Liver (tissue), 9 donors: ENCODE data around the gene SF3B5. TPM values are rescaled to one million over a fixed set of nuclear protein-coding genes. Genes with fewer than 3 reads are reported as not detected.
A peak's percentile ranks its signal among the peaks of the same experiment; 100 is the strongest.

Source experiments
- DNase-seq: peaks from one replicate; pipeline ENCODE4 v3.0.0-alpha.2; 2017; ENCODE audit warnings: low spot score
- H3K27ac ChIP-seq, 2 donors: one replicate each; pipeline ENCODE4 v1.7.0; 2013; ENCODE audit warnings: inconsistent platforms in 2 of 2, low read length in 2 of 2, control low read depth in 1 of 2, low read depth in 1 of 2, mild to moderate bottlenecking in 1 of 2
- H3K27me3 ChIP-seq, 4 donors: one replicate each; pipeline versions ENCODE4 v1.6.1 to v1.7.0; 2013; ENCODE audit warnings: low read length in 3 of 4, inconsistent platforms in 1 of 4, mild to moderate bottlenecking in 1 of 4, moderate library complexity in 1 of 4; ENCODE audit not compliant: control insufficient read depth in 4 of 4, insufficient read depth in 4 of 4
- H3K36me3 ChIP-seq, 4 donors: one replicate each; pipeline versions ENCODE4 v1.6.1 to v1.7.0; 2013; ENCODE audit warnings: low read length in 3 of 4, mild to moderate bottlenecking in 3 of 4, low read depth in 1 of 4, moderate library complexity in 1 of 4; ENCODE audit not compliant: control insufficient read depth in 4 of 4, insufficient read depth in 3 of 4
- H3K4me1 ChIP-seq, 4 donors: one replicate each; pipeline versions ENCODE4 v1.6.1 to v1.7.0; 2013; ENCODE audit warnings: low read length in 3 of 4, mild to moderate bottlenecking in 3 of 4, moderate library complexity in 1 of 4; ENCODE audit not compliant: control insufficient read depth in 4 of 4, insufficient read depth in 4 of 4
- H3K4me3 ChIP-seq, 3 donors: one replicate each; pipeline versions ENCODE4 v1.6.1 to v1.7.0; 2013; ENCODE audit warnings: low read length in 3 of 3, control low read depth in 1 of 3, low read depth in 1 of 3, mild to moderate bottlenecking in 1 of 3
- H3K9ac ChIP-seq, 2 donors: one replicate each; pipeline ENCODE4 v1.7.0; 2013; ENCODE audit warnings: low read length in 2 of 2, mild to moderate bottlenecking in 2 of 2, moderate library complexity in 2 of 2, control low read depth in 1 of 2, low read depth in 1 of 2
- H3K9me3 ChIP-seq, 4 donors: one replicate each; pipeline versions ENCODE4 v1.6.1 to v1.7.0; 2013; ENCODE audit warnings: low read length in 3 of 4; ENCODE audit not compliant: control insufficient read depth in 4 of 4
- EGR1 ChIP-seq, 2 donors: IDR thresholded peaks; 2 replicates each; pipeline ENCODE4 v1.6.1; 2016 to 2018; ENCODE audit warnings: antibody characterized with exemption in 2 of 2, low read depth in 2 of 2
- FOXA2 ChIP-seq: IDR thresholded peaks from 2 replicates; pipeline ENCODE4 v1.6.1; 2016; ENCODE audit warnings: antibody characterized with exemption
- HNF4A ChIP-seq, 2 donors: conservative IDR thresholded peaks; 2 replicates each; pipeline ENCODE4 v1.6.1; 2016; ENCODE audit warnings: antibody characterized with exemption in 2 of 2, mild to moderate bottlenecking in 2 of 2
- RAD21 ChIP-seq, 2 donors: IDR thresholded peaks; 2 replicates each; pipeline ENCODE4 v1.6.1; 2016; ENCODE audit warnings: antibody characterized with exemption in 2 of 2, mild to moderate bottlenecking in 2 of 2
- RXRA ChIP-seq, 2 donors: IDR thresholded peaks; 2 replicates each; pipeline ENCODE4 v1.6.1; 2017 to 2018; ENCODE audit warnings: antibody characterized with exemption in 2 of 2, mild to moderate bottlenecking in 1 of 2
- SP1 ChIP-seq: IDR thresholded peaks from 2 replicates; pipeline ENCODE4 v1.6.1; 2018; ENCODE audit warnings: antibody characterized with exemption, mild to moderate bottlenecking
- TAF1 ChIP-seq: conservative IDR thresholded peaks from 2 replicates; pipeline ENCODE4 v1.6.1; 2016; ENCODE audit warnings: antibody characterized with exemption, mild to moderate bottlenecking
- WGBS: extraction: QIAGEN DNeasy Blood & Tissue Kit; methylation state at CpG from one replicate; pipeline ENCODE4 v1.1.7; 2013; 5-methylcytosine and 5-hydroxymethylcytosine counted together
- polyA plus RNA-seq, 2 donors: library from polyadenylated mRNA; stranded (reverse) in 1 of 2; unstranded in 1 of 2; fragments of 200-250 nt in 1 of 2; fragments of >200 nt in 1 of 2; fragmentation: Nextera tagmentation in 1 of 2; extraction: Ambion mirVana in 1 of 2; gene quantifications; one replicate each; pipeline versions ENCODE4 v1.2.1 to v1.2.3, GENCODE V29; 2013 to 2015
- total RNA-seq, 2 donors: library from RNA; depleted of rRNA; stranded (reverse); fragments of >200 nt; gene quantifications; one replicate each; pipeline ENCODE4 v1.2.3, GENCODE V29; 2014
- TF ChIP-seq, protein P1 (sequence below): fragments of 150-350 bp; IDR thresholded peaks from 2 replicates; pipeline ENCODE4 v1.5.1; 2017; ENCODE audit warnings: improper control_type of control experiment, low read depth, low read length; ENCODE audit not compliant: missing input control
- TF ChIP-seq, protein P2 (sequence below): IDR thresholded peaks from 2 replicates; pipeline ENCODE4 v1.6.1; 2016; ENCODE audit warnings: antibody characterized with exemption
- TF ChIP-seq, protein P3 (sequence below): IDR thresholded peaks from 2 replicates; pipeline ENCODE4 v1.6.1; 2016; ENCODE audit warnings: antibody characterized with exemption, mild to moderate bottlenecking
- TF ChIP-seq, protein P4 (sequence below): IDR thresholded peaks from 2 replicates; pipeline ENCODE4 v1.6.1; 2016; ENCODE audit warnings: antibody characterized with exemption
- donor health status: healthy.
- donor health status: healthy.
- donor health status: healthy.
- donor health status: healthy.
- donor health status: healthy.

SF3B5 gene
- total and polyA plus RNA-seq, 4 donors, result 51.8 to 178 (median 96.9) TPM

DNA sequence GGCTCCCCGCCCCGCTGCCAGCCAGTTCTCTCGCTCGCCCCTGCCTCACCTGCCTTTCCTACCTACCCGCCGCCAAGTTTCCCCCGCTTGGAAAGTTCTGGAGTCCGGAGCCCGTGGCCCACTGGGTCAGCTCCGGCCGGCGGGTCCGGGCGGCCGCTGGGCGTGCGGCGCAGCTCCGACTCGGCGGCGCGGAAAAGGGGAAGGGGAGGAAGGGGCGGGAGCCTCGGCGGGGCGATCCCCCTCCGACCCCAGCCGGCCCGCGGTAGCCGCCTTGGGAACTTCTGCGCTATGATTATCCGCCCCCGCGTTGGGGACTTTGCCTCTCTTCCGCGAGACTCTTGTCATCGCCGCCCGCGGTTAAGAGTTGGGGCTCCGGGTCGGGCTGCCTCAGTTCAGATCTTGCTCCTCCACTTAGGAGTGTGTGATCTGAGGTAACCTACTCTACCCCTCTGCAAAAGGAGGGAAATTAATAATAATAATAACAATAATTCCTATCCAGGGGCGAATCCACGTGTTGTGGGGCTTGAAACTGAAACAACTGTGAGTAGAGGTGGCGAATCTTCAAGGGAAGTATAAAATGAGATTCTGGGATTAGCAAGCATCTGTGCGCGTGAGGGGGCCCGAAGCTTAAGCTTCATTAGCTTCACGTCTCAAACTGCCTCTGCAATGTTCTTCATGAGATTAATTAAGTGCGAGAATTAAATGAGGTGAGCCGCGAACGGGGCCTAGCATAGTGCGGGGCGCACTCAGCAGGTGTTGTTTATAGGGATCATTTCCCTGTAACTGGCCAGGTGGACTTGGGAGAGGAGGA, 30.8 kb downstream of the SF3B5 start:
- TF ChIP-seq, protein P1, sequence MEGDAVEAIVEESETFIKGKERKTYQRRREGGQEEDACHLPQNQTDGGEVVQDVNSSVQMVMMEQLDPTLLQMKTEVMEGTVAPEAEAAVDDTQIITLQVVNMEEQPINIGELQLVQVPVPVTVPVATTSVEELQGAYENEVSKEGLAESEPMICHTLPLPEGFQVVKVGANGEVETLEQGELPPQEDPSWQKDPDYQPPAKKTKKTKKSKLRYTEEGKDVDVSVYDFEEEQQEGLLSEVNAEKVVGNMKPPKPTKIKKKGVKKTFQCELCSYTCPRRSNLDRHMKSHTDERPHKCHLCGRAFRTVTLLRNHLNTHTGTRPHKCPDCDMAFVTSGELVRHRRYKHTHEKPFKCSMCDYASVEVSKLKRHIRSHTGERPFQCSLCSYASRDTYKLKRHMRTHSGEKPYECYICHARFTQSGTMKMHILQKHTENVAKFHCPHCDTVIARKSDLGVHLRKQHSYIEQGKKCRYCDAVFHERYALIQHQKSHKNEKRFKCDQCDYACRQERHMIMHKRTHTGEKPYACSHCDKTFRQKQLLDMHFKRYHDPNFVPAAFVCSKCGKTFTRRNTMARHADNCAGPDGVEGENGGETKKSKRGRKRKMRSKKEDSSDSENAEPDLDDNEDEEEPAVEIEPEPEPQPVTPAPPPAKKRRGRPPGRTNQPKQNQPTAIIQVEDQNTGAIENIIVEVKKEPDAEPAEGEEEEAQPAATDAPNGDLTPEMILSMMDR, result no peak
- TF ChIP-seq FOXA2, result no peak
- TF ChIP-seq, protein P2, sequence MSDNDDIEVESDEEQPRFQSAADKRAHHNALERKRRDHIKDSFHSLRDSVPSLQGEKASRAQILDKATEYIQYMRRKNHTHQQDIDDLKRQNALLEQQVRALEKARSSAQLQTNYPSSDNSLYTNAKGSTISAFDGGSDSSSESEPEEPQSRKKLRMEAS, result peak; percentile 26
- TF ChIP-seq, protein P3, sequence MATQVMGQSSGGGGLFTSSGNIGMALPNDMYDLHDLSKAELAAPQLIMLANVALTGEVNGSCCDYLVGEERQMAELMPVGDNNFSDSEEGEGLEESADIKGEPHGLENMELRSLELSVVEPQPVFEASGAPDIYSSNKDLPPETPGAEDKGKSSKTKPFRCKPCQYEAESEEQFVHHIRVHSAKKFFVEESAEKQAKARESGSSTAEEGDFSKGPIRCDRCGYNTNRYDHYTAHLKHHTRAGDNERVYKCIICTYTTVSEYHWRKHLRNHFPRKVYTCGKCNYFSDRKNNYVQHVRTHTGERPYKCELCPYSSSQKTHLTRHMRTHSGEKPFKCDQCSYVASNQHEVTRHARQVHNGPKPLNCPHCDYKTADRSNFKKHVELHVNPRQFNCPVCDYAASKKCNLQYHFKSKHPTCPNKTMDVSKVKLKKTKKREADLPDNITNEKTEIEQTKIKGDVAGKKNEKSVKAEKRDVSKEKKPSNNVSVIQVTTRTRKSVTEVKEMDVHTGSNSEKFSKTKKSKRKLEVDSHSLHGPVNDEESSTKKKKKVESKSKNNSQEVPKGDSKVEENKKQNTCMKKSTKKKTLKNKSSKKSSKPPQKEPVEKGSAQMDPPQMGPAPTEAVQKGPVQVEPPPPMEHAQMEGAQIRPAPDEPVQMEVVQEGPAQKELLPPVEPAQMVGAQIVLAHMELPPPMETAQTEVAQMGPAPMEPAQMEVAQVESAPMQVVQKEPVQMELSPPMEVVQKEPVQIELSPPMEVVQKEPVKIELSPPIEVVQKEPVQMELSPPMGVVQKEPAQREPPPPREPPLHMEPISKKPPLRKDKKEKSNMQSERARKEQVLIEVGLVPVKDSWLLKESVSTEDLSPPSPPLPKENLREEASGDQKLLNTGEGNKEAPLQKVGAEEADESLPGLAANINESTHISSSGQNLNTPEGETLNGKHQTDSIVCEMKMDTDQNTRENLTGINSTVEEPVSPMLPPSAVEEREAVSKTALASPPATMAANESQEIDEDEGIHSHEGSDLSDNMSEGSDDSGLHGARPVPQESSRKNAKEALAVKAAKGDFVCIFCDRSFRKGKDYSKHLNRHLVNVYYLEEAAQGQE, result no peak
- peak; percentile 47 to 91 for TF ChIP-seq EGR1 (IDR thresholded peaks at IDR 0.05; ENCODE audit: low read depth in 2 of 2)
- peak in 1 of 2 donors; percentile 32 for TF ChIP-seq HNF4A (conservative IDR thresholded peaks at IDR 0.05)
- TF ChIP-seq, protein P4, sequence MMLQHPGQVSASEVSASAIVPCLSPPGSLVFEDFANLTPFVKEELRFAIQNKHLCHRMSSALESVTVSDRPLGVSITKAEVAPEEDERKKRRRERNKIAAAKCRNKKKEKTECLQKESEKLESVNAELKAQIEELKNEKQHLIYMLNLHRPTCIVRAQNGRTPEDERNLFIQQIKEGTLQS, result no peak
- H3K9ac ChIP-seq, result peak overlapping the region; percentile 32 to 74

DNA sequence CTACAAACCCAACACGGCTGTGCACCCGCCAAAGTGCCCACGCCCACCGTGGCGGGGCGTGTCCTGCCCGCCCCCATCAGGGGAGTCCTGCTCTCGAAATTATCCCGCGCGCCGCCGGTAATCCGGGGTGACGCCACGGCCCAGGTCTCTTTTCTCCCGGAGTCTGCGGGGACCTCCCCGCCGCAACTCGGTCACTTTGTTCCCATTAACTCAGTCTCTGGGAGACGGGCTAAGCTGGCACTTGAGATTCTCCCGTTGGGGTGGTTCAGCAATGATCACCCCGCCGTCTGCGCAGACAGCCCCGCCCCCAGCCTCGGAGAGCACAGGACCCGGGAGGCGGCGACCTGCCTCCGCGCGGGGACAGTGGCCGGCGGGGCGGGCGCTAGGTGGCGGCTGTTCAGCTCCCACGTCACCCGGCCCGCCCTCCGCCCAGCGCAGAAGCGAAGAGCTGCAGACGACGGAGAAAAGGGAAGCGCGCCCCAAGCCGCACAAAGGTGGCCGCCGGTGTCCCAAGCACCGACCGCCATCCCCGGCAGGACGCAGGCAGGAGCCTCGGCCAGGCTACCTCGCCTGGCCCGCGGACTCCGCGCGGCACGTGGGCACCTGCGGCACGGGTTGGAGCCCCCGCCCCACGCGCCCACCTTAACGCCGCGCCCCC, 31.5 kb downstream of the SF3B5 start:
- peak in 1 of 2 donors; percentile 30 for TF ChIP-seq RXRA (IDR thresholded peaks at IDR 0.05)
- peak; percentile 8 to 46 for TF ChIP-seq RAD21 (IDR thresholded peaks at IDR 0.05)
- TF ChIP-seq FOXA2, result no peak
- peak; percentile 55 for TF ChIP-seq SP1
- TF ChIP-seq TAF1, result no peak
- TF ChIP-seq, protein P1, result peak; percentile 20
- TF ChIP-seq, protein P3, result no peak
- peak overlapping the region; percentile 62 to 95 (median 82) for H3K4me3 ChIP-seq
- peak; percentile 86 for DNase-seq
- peak overlapping the region; percentile 32 to 74 for H3K9ac ChIP-seq
- no peaks in the 10 kb centered on the region for H3K9me3 ChIP-seq
- H3K27ac ChIP-seq, result peak overlapping the region; percentile 74 to 83
- H3K27me3 ChIP-seq, result no peaks in the 10 kb centered on the region
- no peaks in the 10 kb centered on the region for H3K36me3 ChIP-seq
- H3K4me1 ChIP-seq, result peaks cover 0 to 10% (median 5%) of the 10 kb centered on the region in 4 donors
- WGBS, result under 1% methylated on average over 72 of the region's 72 CpGs

More for the DNA sequence above, 30.8 kb downstream of the SF3B5 start:
- Histone ChIP-seq H3K27ac (peak overlapping the region; percentile 74 to 83), H3K27me3 (no peaks in the 10 kb centered on the region), H3K9me3 (no peaks in the 10 kb centered on the region), H3K36me3 (no peaks in the 10 kb centered on the region), H3K4me1 (peaks cover 0 to 10% (median 5%) of the 10 kb centered on the region in 4 donors), H3K4me3 (peak overlapping the region; percentile 62 to 95 (median 82))
- WGBS, result 7% methylated on average over 57 of the region's 57 CpGs
- DNase-seq, result peak; percentile 49
